LNCAP (cell line): Measurements from ENCODE around the gene OTULINL.

Experiments used
- CTCF ChIP-seq: fragments of 450-650 bp; IDR thresholded peaks from 2 replicates; pipeline ENCODE4 v1.5.1; 2017; ENCODE audit warnings: mild to moderate bottlenecking

The OTULINL gene

GRCh38 chr5:14660833-14661232 lies 79.2 kb downstream of the OTULINL start:
- TF ChIP-seq CTCF = no peak
